ENCODE results near the gene TTPAL.

DNA sequence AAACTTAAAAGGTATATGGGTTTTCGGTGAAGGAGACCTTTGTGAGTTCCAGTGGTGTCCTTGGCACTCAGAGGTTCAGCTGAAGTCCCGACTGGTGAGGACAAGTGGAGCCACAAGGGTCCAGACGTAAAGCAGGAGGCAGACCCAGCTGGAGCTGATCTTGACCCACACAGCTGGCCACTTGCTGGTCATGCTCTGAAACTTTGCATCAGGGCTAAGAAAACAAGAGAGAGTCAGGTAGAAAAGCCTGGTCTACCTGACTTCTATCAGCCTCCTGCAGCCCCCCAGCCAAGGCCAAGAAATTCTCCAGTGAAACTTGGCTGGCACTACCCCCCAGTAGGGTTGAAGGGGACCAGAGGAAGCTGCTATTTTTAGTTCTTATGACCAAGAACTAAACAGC, 24.5 kb downstream of the TTPAL start:
- TF ChIP-seq, protein P1, sequence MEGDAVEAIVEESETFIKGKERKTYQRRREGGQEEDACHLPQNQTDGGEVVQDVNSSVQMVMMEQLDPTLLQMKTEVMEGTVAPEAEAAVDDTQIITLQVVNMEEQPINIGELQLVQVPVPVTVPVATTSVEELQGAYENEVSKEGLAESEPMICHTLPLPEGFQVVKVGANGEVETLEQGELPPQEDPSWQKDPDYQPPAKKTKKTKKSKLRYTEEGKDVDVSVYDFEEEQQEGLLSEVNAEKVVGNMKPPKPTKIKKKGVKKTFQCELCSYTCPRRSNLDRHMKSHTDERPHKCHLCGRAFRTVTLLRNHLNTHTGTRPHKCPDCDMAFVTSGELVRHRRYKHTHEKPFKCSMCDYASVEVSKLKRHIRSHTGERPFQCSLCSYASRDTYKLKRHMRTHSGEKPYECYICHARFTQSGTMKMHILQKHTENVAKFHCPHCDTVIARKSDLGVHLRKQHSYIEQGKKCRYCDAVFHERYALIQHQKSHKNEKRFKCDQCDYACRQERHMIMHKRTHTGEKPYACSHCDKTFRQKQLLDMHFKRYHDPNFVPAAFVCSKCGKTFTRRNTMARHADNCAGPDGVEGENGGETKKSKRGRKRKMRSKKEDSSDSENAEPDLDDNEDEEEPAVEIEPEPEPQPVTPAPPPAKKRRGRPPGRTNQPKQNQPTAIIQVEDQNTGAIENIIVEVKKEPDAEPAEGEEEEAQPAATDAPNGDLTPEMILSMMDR (IDR thresholded peaks at IDR 0.05): no peak
- no peak for TF ChIP-seq POLR2A (IDR thresholded peaks at IDR 0.05)
